Uterus (tissue), 4 donors: Measurements from ENCODE around the gene SOX30. TPM values are rescaled to one million over a fixed set of nuclear protein-coding genes. Genes with fewer than 3 reads are reported as not detected.

ENCODE experiments used
- DNase-seq, 2 donors: peaks; one replicate each; pipeline ENCODE4 v3.0.0-alpha.2; 2019 to 2020
- H3K27ac ChIP-seq, 2 donors: fragments of 200-600 bp; sonication (generic); 1 replicate in 1 of 2; 2 replicates in 1 of 2; pipeline ENCODE4 v1.5.1; 2016 to 2018
- H3K27me3 ChIP-seq, 2 donors: fragments of 200-600 bp; sonication (generic); one replicate each; pipeline ENCODE4 v1.5.1; 2018 to 2019; ENCODE audit warnings: control low read depth in 1 of 2
- H3K36me3 ChIP-seq, 2 donors: fragments of 200-600 bp; sonication (generic); one replicate each; pipeline ENCODE4 v1.5.1; 2019; ENCODE audit warnings: control low read depth in 1 of 2
- H3K4me1 ChIP-seq, 2 donors: fragments of 200-600 bp; sonication (generic); one replicate each; pipeline ENCODE4 v1.5.1; 2018 to 2019; ENCODE audit warnings: control low read depth in 1 of 2
- H3K4me3 ChIP-seq, 2 donors: fragments of 200-600 bp; sonication (generic); 1 replicate in 1 of 2; 2 replicates in 1 of 2; pipeline ENCODE4 v1.5.1; 2018 to 2019; ENCODE audit warnings: mild to moderate bottlenecking in 1 of 2
- H3K9me3 ChIP-seq, 2 donors: fragments of 200-600 bp; sonication (generic); one replicate each; pipeline ENCODE4 v1.5.1; 2019; ENCODE audit warnings: control low read depth in 1 of 2
- POLR2A ChIP-seq, 2 donors: fragments of 450-650 bp; IDR thresholded peaks; one replicate each; pipeline ENCODE4 v1.6.1; 2016; ENCODE audit warnings: antibody characterized with exemption in 2 of 2, mild to moderate bottlenecking in 1 of 2, moderate library complexity in 1 of 2
- intact Hi-C: fragments of 100-400 bp; cut with DNase I; formaldehyde crosslinking; loops from one replicate; pipeline ENCODE4 v1.15.1; 2023; ENCODE audit warnings: low total_unique reads
- total RNA-seq, 4 donors: library from RNA; depleted of rRNA in 3 of 4; stranded (reverse); fragments of >200 nt in 3 of 4; gene quantifications; one replicate each; pipeline versions ENCODE4 v1.1.0 to v1.2.4, GENCODE V29; 2014 to 2023
- TF ChIP-seq, protein P1 (sequence below), 4 experiments: fragments of 200-600 bp in 2 of 4; fragments of 450-650 bp in 2 of 4; sonication (generic) in 2 of 4; IDR thresholded peaks; one replicate each; pipeline ENCODE4 v1.5.1; 2016 to 2019; ENCODE audit warnings: antibody characterized with exemption in 4 of 4, mild to moderate bottlenecking in 2 of 4, moderate library complexity in 1 of 4
- donor health status: DM: yes; HTN: yes; CAD: no.

SOX30 gene
- total RNA-seq, 4 donors from 2014 or later, result not detected

DNA sequence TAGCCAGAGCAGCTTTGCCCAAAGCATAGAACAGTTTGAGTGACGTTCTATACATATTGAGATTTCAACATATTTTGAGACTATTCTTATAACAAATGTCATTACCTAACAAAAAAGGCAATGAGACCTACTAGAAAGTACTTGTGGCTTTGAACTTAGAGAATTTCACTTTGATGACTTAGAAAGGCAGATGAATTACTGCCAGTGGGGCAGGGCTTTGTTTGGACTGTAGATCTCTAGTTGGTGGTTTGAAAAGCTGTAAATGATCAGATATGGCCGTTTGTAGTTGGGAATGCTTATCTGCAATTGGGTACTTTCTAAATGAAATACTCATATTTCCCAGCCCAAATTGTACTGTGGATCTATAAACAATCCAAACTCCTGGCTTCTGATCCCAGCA lies 28.1 kb downstream of the SOX30 start:
- no peaks in the 10 kb centered on the region for H3K9me3 ChIP-seq
- H3K4me3 ChIP-seq, result no peak overlapping the region
- H3K4me1 ChIP-seq, result no peaks in the 10 kb centered on the region
- no peaks in the 10 kb centered on the region for H3K36me3 ChIP-seq
- intact Hi-C loops, result no loop called here
- TF ChIP-seq POLR2A (IDR thresholded peaks at IDR 0.05), result no peak
- TF ChIP-seq, protein P1, sequence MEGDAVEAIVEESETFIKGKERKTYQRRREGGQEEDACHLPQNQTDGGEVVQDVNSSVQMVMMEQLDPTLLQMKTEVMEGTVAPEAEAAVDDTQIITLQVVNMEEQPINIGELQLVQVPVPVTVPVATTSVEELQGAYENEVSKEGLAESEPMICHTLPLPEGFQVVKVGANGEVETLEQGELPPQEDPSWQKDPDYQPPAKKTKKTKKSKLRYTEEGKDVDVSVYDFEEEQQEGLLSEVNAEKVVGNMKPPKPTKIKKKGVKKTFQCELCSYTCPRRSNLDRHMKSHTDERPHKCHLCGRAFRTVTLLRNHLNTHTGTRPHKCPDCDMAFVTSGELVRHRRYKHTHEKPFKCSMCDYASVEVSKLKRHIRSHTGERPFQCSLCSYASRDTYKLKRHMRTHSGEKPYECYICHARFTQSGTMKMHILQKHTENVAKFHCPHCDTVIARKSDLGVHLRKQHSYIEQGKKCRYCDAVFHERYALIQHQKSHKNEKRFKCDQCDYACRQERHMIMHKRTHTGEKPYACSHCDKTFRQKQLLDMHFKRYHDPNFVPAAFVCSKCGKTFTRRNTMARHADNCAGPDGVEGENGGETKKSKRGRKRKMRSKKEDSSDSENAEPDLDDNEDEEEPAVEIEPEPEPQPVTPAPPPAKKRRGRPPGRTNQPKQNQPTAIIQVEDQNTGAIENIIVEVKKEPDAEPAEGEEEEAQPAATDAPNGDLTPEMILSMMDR (IDR thresholded peaks at IDR 0.05), result no peak
- DNase-seq, result no peak
- H3K27me3 ChIP-seq, result no peaks in the 10 kb centered on the region
- H3K27ac ChIP-seq, result no peak overlapping the region

- Histone ChIP-seq H3K4me3 (no peak overlapping the region), H3K27me3 (no peaks in the 10 kb centered on the region), H3K27ac (no peak overlapping the region), H3K4me1 (no peaks in the 10 kb centered on the region), H3K9me3 (no peaks in the 10 kb centered on the region), H3K36me3 (no peaks in the 10 kb centered on the region)
- TF ChIP-seq POLR2A (IDR thresholded peaks at IDR 0.05), result no peak
- TF ChIP-seq, protein P1 (IDR thresholded peaks at IDR 0.05), result no peak
- no peak for DNase-seq
- intact Hi-C loops, result no loop called here
Observed at GRCh38 chr5:157620776-157621175, 31.5 kb downstream of the SOX30 start.

DNA sequence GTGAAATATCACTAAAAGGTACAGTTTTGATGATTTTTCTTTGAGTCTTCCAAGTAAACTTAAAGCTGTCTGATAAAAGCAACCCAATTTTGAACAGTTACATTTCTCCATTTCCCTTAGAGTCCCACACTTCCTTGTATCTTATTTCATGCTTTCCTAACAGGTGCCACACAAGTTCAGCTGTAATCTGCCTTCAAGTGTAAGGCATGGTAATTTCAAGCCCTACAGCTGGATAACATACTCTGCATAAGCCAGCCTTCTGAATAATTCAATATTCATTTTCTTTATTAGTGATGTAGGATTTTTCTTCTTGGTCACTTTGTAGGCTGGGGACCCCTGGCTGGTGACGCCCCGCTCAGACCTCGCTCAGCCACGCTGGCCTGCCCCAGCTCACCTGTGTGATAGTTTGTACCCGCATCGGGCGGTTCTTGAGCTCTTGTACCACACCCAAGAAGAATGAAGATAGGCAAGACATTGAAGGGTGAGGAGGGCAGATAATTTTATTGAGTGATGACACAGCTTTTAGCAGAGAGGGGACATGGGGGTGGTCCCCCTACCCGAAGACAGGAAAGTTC lies 34.0 kb downstream of the SOX30 start:
- Histone ChIP-seq H3K36me3 (no peaks in the 10 kb centered on the region), H3K4me3 (no peak overlapping the region), H3K4me1 (no peaks in the 10 kb centered on the region), H3K27me3 (no peaks in the 10 kb centered on the region), H3K27ac (no peak overlapping the region), H3K9me3 (no peaks in the 10 kb centered on the region)
- DNase-seq, result no peak
- TF ChIP-seq, protein P1 (IDR thresholded peaks at IDR 0.05), result no peak
- TF ChIP-seq POLR2A (IDR thresholded peaks at IDR 0.05), result no peak
- intact Hi-C loops, result no loop called here

DNA sequence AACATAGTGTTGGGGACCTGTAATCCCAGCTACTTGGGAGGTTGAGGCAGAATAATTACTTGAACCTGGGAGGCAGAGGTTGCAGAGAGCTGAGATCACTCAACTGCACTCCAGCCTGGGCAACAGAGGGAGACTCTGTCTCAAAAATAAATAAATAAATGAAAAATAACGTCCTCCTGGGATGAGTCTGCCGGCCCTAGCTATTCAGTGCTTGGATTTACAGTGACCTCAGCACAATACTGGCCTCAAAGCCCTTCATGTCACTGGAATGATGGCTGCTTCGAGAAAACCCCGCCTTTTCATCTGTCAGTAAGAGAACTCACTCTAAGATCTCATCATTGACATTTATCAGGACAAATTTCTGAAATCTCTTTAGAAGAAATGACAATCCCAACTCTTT lies 35.5 kb downstream of the SOX30 start:
- Histone ChIP-seq H3K9me3 (no peaks in the 10 kb centered on the region), H3K4me3 (no peak overlapping the region), H3K36me3 (no peaks in the 10 kb centered on the region), H3K27ac (no peak overlapping the region), H3K27me3 (no peaks in the 10 kb centered on the region), H3K4me1 (no peaks in the 10 kb centered on the region)
- no peak for DNase-seq
- TF ChIP-seq POLR2A (IDR thresholded peaks at IDR 0.05), result no peak
- TF ChIP-seq, protein P1 (IDR thresholded peaks at IDR 0.05), result no peak
- intact Hi-C loops, result no loop called here

- Histone ChIP-seq H3K36me3 (no peaks in the 10 kb centered on the region), H3K27ac (no peak overlapping the region), H3K27me3 (no peaks in the 10 kb centered on the region), H3K9me3 (no peaks in the 10 kb centered on the region), H3K4me1 (no peaks in the 10 kb centered on the region), H3K4me3 (no peak overlapping the region)
- intact Hi-C loops, result no loop called here
- no peak for DNase-seq
- no peak for TF ChIP-seq POLR2A (IDR thresholded peaks at IDR 0.05)
- TF ChIP-seq, protein P1 (IDR thresholded peaks at IDR 0.05), result no peak
Observed at GRCh38 chr5:157613385-157614245, 38.6 kb downstream of the SOX30 start.
